NT2/D1 (cell line): ENCODE measurements around the gene CMKLR1.

ENCODE experiments used
- SUZ12 ChIP-seq: IDR thresholded peaks from 2 replicates; pipeline ENCODE4 v1.6.1; 2011; ENCODE audit not compliant: insufficient read length, insufficient read depth; ENCODE audit errors: extremely low read depth
- YY1 ChIP-seq: IDR thresholded peaks from 2 replicates; pipeline ENCODE4 v1.6.1; 2011; ENCODE audit not compliant: insufficient read length, insufficient read depth
- ZNF274 ChIP-seq: IDR thresholded peaks from 2 replicates; pipeline ENCODE4 v1.6.1; 2011; ENCODE audit warnings: mild to moderate bottlenecking, low read depth, low read length

GRCh38 chr12:108386709-108387360 is 47.7 kb upstream of the CMKLR1 start:
- TF ChIP-seq ZNF274 (no peak), YY1 (no peak), SUZ12 (no peak)
